Stimulated activated CD4-positive, alpha-beta T cell treated with anti-CD3 and anti-CD28 coated beads, TNF-alpha, amount 100 ng/mL, for 48 hours (primary cell): ENCODE data around the gene IQGAP2.
"Not testable (repeated sequence)": the region's sequence is repeated elsewhere in the genome, so short reads cannot be mapped to it uniquely, and the experiment has no call there.

Experiments
- DNase-seq, 3 donors: peaks; one replicate each; pipeline ENCODE4 v3.0.0-alpha.2; 2020; ENCODE audit warnings: low read depth in 3 of 3

Gene IQGAP2

GRCh38 chr5:76412511-76412910 is 9.4 kb downstream of the IQGAP2 start:
- DNase-seq, result no peak

GRCh38 chr5:76413746-76414145 is 10.7 kb downstream of the IQGAP2 start:
- no peak for DNase-seq

DNA sequence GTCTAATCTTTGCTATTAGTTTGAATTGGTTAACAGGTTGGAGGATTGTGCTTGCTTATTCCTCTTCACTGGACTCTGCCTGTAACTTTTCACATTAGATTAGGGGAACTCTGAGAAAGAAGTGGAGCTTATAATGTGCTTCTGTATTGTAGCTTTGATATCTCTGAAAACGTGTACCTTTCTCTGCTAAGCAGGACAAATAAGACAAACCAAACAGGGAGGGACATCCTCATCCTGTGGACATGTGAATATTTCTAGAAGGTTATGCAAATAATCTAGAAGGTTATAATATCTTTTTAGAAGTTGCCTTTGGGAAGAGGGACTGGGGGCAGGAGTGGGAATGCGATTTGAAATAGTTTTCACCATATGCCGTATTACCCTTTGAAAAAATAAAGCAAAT is 11.7 kb downstream of the IQGAP2 start:
- no peak for DNase-seq

- DNase-seq, result no peak
Measured at GRCh38 chr5:76415855-76416254, 12.8 kb downstream of the IQGAP2 start.

DNA sequence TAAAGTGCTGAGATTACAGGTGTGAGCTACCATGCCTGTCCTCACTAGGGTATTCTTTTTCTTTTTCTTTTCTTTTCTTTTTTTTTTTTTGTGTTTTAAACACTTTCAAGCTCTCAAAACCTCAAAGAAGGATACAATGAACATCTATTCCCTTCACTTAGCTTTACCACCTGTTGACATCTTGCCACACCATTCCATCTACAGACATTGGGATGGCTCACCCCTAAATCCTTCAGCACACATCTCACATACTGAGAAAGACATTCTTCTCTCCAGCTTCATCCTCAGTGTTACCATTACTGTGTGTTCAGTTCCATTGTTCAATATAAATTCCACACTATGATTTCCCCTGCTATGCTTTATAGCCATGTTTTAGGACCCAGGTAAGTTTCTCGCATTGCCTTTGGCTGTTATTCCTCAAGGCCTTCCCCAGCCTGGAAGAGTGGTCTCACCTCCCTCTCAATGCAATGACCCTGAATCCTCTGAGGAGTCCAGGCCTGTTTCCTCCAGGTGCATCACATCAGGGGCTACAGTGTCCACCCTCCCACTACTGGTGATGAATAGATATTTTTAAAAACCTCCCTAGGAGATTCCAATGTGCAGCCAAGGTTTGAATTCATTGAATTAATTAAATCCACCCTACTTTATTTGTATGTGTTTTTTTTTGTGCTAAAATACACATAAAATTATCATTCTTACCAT is 16.7 kb downstream of the IQGAP2 start:
- no peak for DNase-seq

- no peak for DNase-seq
Measured at GRCh38 chr5:76422227-76422626, 19.1 kb downstream of the IQGAP2 start.

GRCh38 chr5:76422742-76423141 is 19.7 kb downstream of the IQGAP2 start:
- DNase-seq, result no peak

GRCh38 chr5:76425146-76425545 is 22.1 kb downstream of the IQGAP2 start:
- DNase-seq, result no peak

DNA sequence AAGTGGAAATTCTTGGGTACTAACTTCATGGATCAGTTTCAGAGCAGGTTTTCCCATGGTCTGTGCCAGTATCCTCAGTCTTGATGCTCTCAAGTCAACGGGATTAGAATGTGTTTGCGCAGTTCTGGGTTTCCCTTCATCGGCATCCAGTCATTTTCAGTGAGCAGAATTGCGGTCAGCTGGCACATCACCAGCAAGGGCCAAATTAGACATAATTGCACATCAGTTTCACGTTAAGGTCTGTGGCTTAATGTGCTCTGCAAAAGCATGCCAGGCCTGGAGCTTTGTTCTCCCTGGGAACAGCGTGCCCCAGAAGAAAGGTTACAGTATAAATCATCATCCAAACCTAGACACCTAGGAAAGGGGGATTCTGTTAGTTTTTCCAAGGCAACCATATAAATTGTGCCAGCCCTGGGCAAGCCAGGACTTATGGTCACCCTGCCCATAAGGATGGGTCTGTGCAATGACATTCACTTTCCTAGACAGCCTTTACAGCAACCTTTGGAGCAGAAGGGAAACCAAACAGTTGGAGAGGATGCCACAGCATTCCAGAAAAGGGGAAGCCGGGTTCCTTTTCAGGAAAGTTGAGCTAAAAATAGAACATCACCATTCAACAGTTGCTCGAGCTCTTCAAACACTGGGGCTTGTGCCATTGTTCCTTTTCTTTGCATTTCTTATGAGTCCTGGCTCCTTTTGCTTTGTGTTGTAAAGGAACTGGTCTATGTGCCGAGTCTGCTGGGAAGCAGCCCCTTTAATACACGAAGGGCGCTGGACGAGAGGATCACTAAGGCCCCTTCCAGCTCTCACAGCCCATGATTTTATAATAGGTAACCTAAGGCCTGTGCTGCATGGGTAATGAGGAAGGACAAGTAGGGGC is 23.1 kb downstream of the IQGAP2 start:
- DNase-seq, result no peak

GRCh38 chr5:76427206-76428140 is 24.4 kb downstream of the IQGAP2 start:
- no peak for DNase-seq

DNA sequence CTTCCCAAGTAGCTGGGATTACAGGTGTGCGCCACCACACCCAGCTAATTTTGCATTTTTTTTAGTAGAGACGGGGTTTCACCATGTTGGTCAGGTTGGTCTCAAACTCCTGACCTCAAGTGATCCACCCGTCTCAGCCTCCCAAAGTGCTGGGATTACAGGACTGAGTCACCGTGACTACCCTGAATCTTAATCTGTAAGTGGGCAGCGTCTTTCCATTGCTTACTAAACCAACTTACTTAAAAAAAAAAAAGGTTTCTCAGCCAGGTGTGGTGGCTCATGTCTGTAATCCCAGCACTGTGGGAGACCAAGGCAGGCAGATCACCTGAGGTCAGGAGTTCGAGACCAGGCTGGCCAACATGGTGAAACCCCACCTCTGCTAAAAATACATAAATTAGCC is 25.5 kb downstream of the IQGAP2 start:
- DNase-seq, result not testable (repeated sequence)

DNA sequence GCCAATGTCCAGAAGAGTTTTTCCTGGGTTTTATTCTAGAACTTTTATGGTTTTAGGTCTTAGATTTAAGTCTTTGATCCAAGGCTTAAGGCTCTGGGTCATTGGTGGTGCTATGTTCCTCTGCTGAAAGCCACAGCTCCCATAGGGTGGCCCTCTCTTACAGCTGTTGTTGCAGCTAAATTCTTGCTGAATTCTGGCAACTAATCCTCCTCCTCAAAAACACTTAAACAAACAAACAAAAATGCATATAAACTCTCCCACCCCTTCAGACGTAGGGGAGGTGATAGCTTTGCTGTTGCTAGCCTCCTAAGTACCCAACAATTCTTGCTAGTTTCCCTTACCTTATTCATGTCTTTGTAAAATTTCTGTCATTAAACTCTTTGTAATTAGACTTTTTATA is 30.2 kb downstream of the IQGAP2 start:
- DNase-seq, result no peak

DNA sequence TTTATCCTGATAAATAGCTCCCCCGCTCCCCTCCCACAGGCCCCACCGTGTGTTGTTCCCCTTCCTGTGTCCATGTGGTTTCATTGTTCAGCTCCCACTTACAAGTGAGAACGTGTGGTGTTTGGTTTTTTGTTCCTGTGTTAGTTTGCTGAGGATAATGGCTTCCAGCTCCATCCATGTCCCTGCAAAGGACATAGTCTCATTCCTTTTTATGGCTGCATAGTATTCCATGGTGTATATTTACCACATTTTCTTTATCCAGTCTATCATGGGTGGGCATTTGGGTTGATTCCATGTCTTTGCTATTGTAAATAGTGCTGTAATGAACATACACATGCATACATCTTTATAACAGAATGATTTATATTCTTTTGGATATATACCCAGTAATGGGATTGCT is 34.4 kb downstream of the IQGAP2 start:
- DNase-seq, result not testable (repeated sequence)

DNA sequence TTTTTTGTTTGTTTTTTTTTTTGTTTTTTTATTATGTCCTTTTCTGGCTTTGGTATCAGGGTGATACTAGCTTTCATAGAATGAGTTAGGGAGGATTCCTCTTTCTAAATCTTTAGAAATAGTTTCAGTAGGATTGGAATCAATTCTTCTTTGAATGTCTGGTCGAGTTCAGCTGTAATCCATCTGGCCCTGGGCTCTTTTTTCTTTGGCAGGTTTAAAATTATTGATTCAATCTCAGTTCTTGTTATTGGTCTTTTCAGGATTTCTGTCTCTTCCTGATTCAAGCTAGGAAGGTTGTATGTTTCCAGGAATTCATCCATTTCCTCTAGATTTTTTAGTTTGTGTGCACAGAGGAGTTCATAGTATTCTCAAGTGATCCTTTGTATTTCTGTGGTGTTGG is 34.9 kb downstream of the IQGAP2 start:
- no peak for DNase-seq

DNA sequence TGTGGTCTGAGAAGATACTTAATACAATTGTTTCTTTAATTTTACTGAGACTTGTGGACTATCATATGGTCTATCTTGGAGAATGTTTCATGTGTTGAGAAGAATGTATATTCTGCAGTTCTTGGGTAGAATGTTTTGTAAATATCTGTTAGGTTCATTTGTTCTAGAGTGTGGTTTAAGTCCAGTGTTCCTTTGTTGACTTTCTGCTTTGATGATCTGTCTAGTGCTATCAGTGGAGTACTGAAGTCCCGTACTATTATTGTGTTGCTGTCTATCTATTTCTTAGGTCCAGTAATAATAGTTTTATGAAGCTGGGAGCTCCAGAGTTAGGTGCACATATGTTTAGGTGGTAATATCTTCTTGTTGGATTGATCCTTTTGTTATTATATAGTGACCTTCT is 36.1 kb downstream of the IQGAP2 start:
- no peak for DNase-seq

- no peak for DNase-seq
Measured at GRCh38 chr5:76439929-76440328, 36.8 kb downstream of the IQGAP2 start.

DNA sequence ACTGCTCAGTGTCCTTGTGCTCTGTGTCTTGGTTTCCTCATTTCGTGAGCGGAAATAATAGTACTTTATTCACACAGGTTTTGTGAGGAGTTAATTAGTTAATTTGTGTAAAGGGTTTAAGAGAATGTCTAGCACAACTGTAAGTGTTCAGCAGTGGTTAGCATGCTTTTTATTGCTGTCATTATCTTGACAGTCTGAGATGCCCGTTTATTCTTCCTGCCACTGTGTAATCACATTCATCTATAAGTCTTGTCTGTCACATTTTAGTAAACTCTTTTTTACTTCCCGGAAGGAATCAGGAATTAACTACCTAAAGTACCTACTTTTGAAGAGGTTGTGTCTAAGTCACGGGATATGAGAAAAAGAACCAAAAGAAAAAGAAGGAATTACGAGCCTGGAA is 38.0 kb downstream of the IQGAP2 start:
- no peak for DNase-seq

DNA sequence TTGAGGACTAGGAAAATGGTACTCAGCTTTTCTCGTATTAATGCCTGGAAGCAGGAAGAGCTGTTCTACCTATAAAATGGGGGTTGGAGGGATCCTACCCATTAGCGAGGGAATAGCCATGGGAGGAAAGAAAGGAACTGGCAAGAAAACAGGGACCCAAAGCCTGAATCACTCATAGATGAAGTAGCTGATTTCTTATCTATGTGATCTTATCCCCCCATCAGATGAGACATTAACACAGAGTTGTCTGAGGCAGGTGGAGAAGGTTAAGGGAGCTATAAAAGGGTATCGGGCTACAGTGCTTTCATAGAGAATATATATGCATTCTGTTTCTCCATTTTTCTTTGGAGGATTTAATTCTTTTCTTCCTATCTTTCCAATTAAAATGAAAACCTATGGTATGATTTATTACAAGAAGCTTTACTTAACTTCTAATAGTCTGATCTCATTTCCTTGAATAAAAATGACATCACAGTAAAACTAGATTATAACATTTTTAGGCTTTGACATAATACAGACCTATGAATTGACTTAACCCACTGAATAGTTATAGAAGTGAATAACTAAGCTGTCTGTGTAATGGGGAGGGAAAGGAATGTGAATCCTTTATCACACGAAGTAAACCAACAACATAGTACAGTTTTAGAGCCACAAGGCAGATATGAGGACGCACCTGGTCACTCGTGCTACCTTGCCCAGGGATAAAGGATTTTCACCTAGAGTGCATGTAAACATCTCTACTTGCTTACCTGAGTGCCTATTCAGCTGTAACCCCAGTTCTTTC is 39.0 kb downstream of the IQGAP2 start:
- no peak for DNase-seq

DNA sequence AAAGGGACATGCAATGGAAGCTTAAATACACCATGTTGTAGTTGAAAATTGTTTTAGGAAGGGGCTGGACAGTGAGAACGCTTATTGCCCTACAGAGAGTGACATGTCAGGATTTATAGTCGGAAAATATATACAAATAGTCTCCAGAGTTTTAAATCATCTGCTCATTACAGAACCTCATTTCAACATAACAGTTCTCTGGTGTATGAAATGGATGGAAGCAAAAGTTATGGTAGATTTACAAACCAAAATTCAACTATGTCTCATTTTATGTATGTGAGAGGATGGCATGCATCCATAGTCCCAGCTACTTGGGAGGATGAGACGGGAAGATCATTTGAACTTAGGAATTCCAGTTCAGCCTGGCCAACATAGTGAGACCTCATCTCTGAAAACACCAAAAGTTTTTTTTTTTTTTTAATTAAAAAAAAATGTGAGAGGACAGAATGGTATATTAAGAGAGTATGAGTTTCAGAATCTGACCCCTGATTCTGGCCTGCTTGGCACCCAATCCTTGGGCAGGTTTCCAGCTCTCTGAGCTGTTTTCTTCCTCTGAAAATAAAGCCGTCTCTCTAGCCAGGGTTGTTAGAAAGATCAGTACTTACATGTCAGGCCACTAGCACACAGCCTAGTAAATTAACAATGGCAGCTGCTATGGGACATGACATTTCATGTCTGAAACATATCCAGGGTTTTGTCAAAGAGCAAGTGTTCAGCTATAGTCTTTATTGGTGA is 40.1 kb downstream of the IQGAP2 start:
- no peak for DNase-seq

DNA sequence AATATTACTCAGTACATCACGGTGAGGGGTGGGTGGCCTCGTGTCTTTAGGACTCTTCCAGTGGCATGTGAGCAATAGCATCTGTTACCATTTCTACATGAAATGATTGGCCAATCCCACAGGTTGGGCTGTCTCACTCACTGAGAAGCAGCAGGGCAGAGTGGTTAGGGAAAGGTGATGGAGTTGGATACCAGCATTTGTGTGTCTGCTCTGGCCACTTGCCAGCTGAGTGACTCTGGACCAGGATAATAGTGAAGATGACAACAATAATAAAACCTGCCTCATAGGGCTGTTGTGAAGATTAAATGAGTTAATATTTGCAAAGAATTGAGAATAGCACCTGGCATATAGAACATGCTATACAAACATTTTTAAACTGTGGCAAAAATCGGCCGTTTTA is 42.0 kb downstream of the IQGAP2 start:
- DNase-seq, result no peak

- DNase-seq, result no peak
Measured at GRCh38 chr5:76445830-76446229, 42.7 kb downstream of the IQGAP2 start.
